H1 (cell line): Measurements from ENCODE around the gene NADK. TPM values are rescaled to one million over a fixed set of nuclear protein-coding genes. Genes with fewer than 3 reads are reported as not detected.
A peak's percentile ranks its signal among the peaks of the same experiment; 100 is the strongest.

Experiments
- BACH1 ChIP-seq: IDR thresholded peaks from 2 replicates; pipeline ENCODE4 v1.6.1; 2012; ENCODE audit warnings: low read length, improper control_type of control experiment
- CBX5 ChIP-seq: fragments of 300-800, 300-1000 bp; sonication (generic); IDR thresholded peaks from 2 replicates; pipeline ENCODE4 v1.7.1; 2016; ENCODE audit warnings: antibody characterized with exemption, low read length, low read depth
- CHD1 ChIP-seq: IDR thresholded peaks from 2 replicates; pipeline ENCODE4 v1.6.1; 2012; ENCODE audit warnings: low read depth, low read length, improper control_type of control experiment
- CHD2 ChIP-seq: IDR thresholded peaks from 2 replicates; pipeline ENCODE4 v1.6.1; 2012; ENCODE audit warnings: low read length, improper control_type of control experiment
- CTBP2 ChIP-seq: IDR thresholded peaks from 2 replicates; pipeline ENCODE4 v1.7.0; 2011; ENCODE audit warnings: borderline replicate concordance, mild to moderate bottlenecking, moderate library complexity, mixed read lengths, low read length; ENCODE audit not compliant: insufficient read depth, insufficient read length
- EZH2 ChIP-seq: fragments of 200-600 bp; sonication (generic); IDR thresholded peaks from 2 replicates; pipeline ENCODE4 v1.7.1; 2012; ENCODE audit warnings: low read depth, mild to moderate bottlenecking, moderate library complexity, low read length, inconsistent platforms; ENCODE audit not compliant: severe bottlenecking
- FOSL1 ChIP-seq: IDR thresholded peaks from 2 replicates; pipeline ENCODE4 v1.6.1; 2011; ENCODE audit warnings: mild to moderate bottlenecking, low read depth, low read length, moderate library complexity; ENCODE audit not compliant: insufficient read depth
- GABPA ChIP-seq: IDR thresholded peaks from 2 replicates; pipeline ENCODE4 v1.6.1; 2011; ENCODE audit warnings: mild to moderate bottlenecking, low read length, moderate library complexity, borderline replicate concordance; ENCODE audit not compliant: insufficient read depth
- JUN ChIP-seq: IDR thresholded peaks from 2 replicates; pipeline ENCODE4 v1.6.1; 2011; ENCODE audit warnings: low read depth, mild to moderate bottlenecking, improper control_type of control experiment, low read length
- MAFK ChIP-seq: IDR thresholded peaks from 2 replicates; pipeline ENCODE4 v1.6.1; 2012; ENCODE audit warnings: low read depth, mild to moderate bottlenecking, improper control_type of control experiment, low read length
- POLR2AphosphoS5 ChIP-seq: IDR thresholded peaks from 2 replicates; pipeline ENCODE4 v1.6.1; 2011; ENCODE audit warnings: low read depth, low read length
- RAD21 ChIP-seq, 2 experiments: IDR thresholded peaks in 1 of 2; conservative IDR thresholded peaks in 1 of 2; 2 replicates each; pipeline ENCODE4 v1.6.1; 2011; ENCODE audit warnings: low read depth in 2 of 2, low read length in 2 of 2, improper control_type of control experiment in 1 of 2, inconsistent platforms in 1 of 2, mild to moderate bottlenecking in 1 of 2, moderate library complexity in 1 of 2
- RNF2 ChIP-seq: fragments of 200-900, 300-1000 bp; sonication (generic); IDR thresholded peaks from 2 replicates; pipeline ENCODE4 v1.7.1; 2016; ENCODE audit warnings: borderline replicate concordance, low read depth, mild to moderate bottlenecking, antibody characterized with exemption, low read length; ENCODE audit not compliant: poor library complexity, severe bottlenecking; ENCODE audit errors: missing control alignments
- SAP30 ChIP-seq: fragments of 300-600 bp; sonication (generic); IDR thresholded peaks from 2 replicates; pipeline ENCODE4 v1.7.1; 2012; ENCODE audit warnings: low read length, moderate library complexity, mild to moderate bottlenecking, inconsistent platforms; ENCODE audit not compliant: insufficient read depth, insufficient replicate concordance
- SIRT6 ChIP-seq: IDR thresholded peaks from one replicate; pipeline ENCODE4 v1.7.1; 2012; ENCODE audit warnings: low read length, inconsistent platforms
- SUZ12 ChIP-seq: fragments of 200-600 bp; sonication (generic); IDR thresholded peaks from 2 replicates; pipeline ENCODE4 v1.6.1; 2012; ENCODE audit warnings: mild to moderate bottlenecking, inconsistent platforms, low read length, moderate library complexity, mixed read lengths
- TAF7 ChIP-seq: optimal IDR thresholded peaks from 2 replicates; pipeline ENCODE3; 2011; ENCODE audit warnings: low read depth, mild to moderate bottlenecking, inconsistent platforms, low read length, moderate library complexity, borderline replicate concordance
- TBP ChIP-seq: IDR thresholded peaks from 2 replicates; pipeline ENCODE4 v1.6.1; 2011; ENCODE audit warnings: low read depth, low read length, improper control_type of control experiment
- TEAD4 ChIP-seq: IDR thresholded peaks from 2 replicates; pipeline ENCODE4 v1.6.1; 2012; ENCODE audit warnings: low read depth, low read length, inconsistent platforms, mixed read lengths
- polyA plus RNA-seq, 7 experiments: library from polyadenylated mRNA; depleted of rRNA in 3 of 7; stranded (reverse) in 5 of 7; unstranded in 2 of 7; fragments of >200 nt in 5 of 7; fragments of 200-250 nt in 2 of 7; gene quantifications; 1 replicate in 5 of 7; 2 replicates in 1 of 7; 4 replicates in 1 of 7; pipeline versions ENCODE4 v1.2.1 to v1.2.3, GENCODE V29; 2011 to 2013; ENCODE audit warnings: missing spikeins in 2 of 7, mixed read lengths in 2 of 7
- total RNA-seq: library from RNA; stranded (reverse); fragmentation: NEBNext Ultra II Directional; extraction: Animal tissue kit (Norgen Biotek cat#: 25700); gene quantifications from 2 replicates; pipeline ENCODE4 v1.2.1, GENCODE V29; 2021
- TF ChIP-seq, protein P1 (sequence below): IDR thresholded peaks from 2 replicates; pipeline ENCODE4 v1.6.1; 2012; ENCODE audit warnings: inconsistent platforms
- TF ChIP-seq, protein P2 (sequence below): IDR thresholded peaks from 2 replicates; pipeline ENCODE4 v1.6.1; 2012; ENCODE audit warnings: inconsistent platforms
- TF ChIP-seq, protein P3 (sequence below): IDR thresholded peaks from 2 replicates; pipeline ENCODE4 v1.6.1; 2011; ENCODE audit warnings: low read depth, mild to moderate bottlenecking, low read length; ENCODE audit not compliant: insufficient read depth

Gene NADK
- total and polyA plus RNA-seq, 2 of the 8 experiments (the other 6 are each of a cell fraction or from before 2014, with no cell fraction given): 78.0 to 89.7 TPM

GRCh38 chr1:1777950-1778662 lies at the start of gene NADK (continued):
- TF ChIP-seq CBX5 (no peak), BACH1 (peak; percentile 47; the same call in 1 of the 2 replicates), GABPA (no peak), TAF7 (no peak), JUN (no peak), POLR2AphosphoS5 (no peak), SIRT6 (no peak), RNF2 (no peak), CTBP2 (no peak), CHD2 (no peak), SAP30 (no peak), FOSL1 (no peak), TBP (0 out of 2 replicates have a peak, but pooled peaks have one; percentile 3), RAD21 (IDR thresholded peaks at IDR 0.05 in 1 of 2, conservative IDR thresholded peaks at IDR 0.05 in 1 of 2; ENCODE audit: low read depth in 2 of 2, low read length in 2 of 2) (no peak), EZH2 (no peak), CHD1 (no peak), TEAD4 (no peak), MAFK (no peak), SUZ12 (no peak)
- TF ChIP-seq, protein P1, sequence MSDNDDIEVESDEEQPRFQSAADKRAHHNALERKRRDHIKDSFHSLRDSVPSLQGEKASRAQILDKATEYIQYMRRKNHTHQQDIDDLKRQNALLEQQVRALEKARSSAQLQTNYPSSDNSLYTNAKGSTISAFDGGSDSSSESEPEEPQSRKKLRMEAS: no peak; the same call in 1 of the 2 replicates
- TF ChIP-seq, protein P2, sequence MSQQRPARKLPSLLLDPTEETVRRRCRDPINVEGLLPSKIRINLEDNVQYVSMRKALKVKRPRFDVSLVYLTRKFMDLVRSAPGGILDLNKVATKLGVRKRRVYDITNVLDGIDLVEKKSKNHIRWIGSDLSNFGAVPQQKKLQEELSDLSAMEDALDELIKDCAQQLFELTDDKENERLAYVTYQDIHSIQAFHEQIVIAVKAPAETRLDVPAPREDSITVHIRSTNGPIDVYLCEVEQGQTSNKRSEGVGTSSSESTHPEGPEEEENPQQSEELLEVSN: no peak; the same call in 1 of the 2 replicates
- TF ChIP-seq, protein P3, sequence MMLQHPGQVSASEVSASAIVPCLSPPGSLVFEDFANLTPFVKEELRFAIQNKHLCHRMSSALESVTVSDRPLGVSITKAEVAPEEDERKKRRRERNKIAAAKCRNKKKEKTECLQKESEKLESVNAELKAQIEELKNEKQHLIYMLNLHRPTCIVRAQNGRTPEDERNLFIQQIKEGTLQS: no peak
